ENCODE data around the gene SULF2.

Gene SULF2

GRCh38 chr20:47736570-47737152 is 48.6 kb downstream of the SULF2 start:
- no peak for DNase-seq
- Histone ChIP-seq H3K36me3 (no peaks in the 10 kb centered on the region), H3K9me3 (ENCODE audit: severe bottlenecking) (no peaks in the 10 kb centered on the region), H3K4me3 (ENCODE audit: low read depth, low read length) (no peak overlapping the region), H3K27me3 (ENCODE audit: insufficient read depth, low read depth, severe bottlenecking) (no peaks in the 10 kb centered on the region), H3K27ac (no peak overlapping the region)
- no peak for TF ChIP-seq CTCF (IDR thresholded peaks at IDR 0.05; ENCODE audit: low read depth, low read length)

- Histone ChIP-seq H3K27ac (no peak overlapping the region), H3K9me3 (ENCODE audit: severe bottlenecking) (no peaks in the 10 kb centered on the region), H3K27me3 (ENCODE audit: insufficient read depth, low read depth, severe bottlenecking) (no peaks in the 10 kb centered on the region), H3K4me3 (ENCODE audit: low read depth, low read length) (no peak overlapping the region), H3K36me3 (no peaks in the 10 kb centered on the region)
- no peak for DNase-seq
- TF ChIP-seq CTCF (IDR thresholded peaks at IDR 0.05; ENCODE audit: low read depth, low read length), result no peak
Measured at GRCh38 chr20:47735412-47736400, 49.6 kb downstream of the SULF2 start.

GRCh38 chr20:47734870-47735269 is 50.4 kb downstream of the SULF2 start:
- H3K27me3 ChIP-seq (ENCODE audit: insufficient read depth, low read depth, severe bottlenecking), result no peaks in the 10 kb centered on the region
- no peaks in the 10 kb centered on the region for H3K9me3 ChIP-seq (ENCODE audit: severe bottlenecking)
- no peaks in the 10 kb centered on the region for H3K36me3 ChIP-seq
- no peak for DNase-seq
- H3K4me3 ChIP-seq (ENCODE audit: low read depth, low read length), result no peak overlapping the region
- no peak overlapping the region for H3K27ac ChIP-seq
- no peak for TF ChIP-seq CTCF (IDR thresholded peaks at IDR 0.05; ENCODE audit: low read depth, low read length)

- H3K27ac ChIP-seq, result no peak overlapping the region
- no peaks in the 10 kb centered on the region for H3K36me3 ChIP-seq
- DNase-seq, result no peak
- H3K9me3 ChIP-seq (ENCODE audit: severe bottlenecking), result no peaks in the 10 kb centered on the region
- no peak for TF ChIP-seq CTCF (IDR thresholded peaks at IDR 0.05; ENCODE audit: low read depth, low read length)
- no peaks in the 10 kb centered on the region for H3K27me3 ChIP-seq (ENCODE audit: insufficient read depth, low read depth, severe bottlenecking)
- no peak overlapping the region for H3K4me3 ChIP-seq (ENCODE audit: low read depth, low read length)
Measured at GRCh38 chr20:47733892-47734291, 51.4 kb downstream of the SULF2 start.

GRCh38 chr20:47730744-47731143 is 54.5 kb downstream of the SULF2 start:
- no peak for TF ChIP-seq CTCF (IDR thresholded peaks at IDR 0.05; ENCODE audit: low read depth, low read length)
- H3K27ac ChIP-seq, result no peak overlapping the region
- no peak overlapping the region for H3K4me3 ChIP-seq (ENCODE audit: low read depth, low read length)
- H3K27me3 ChIP-seq (ENCODE audit: insufficient read depth, low read depth, severe bottlenecking), result no peaks in the 10 kb centered on the region
- no peaks in the 10 kb centered on the region for H3K36me3 ChIP-seq
- DNase-seq, result no peak
- no peaks in the 10 kb centered on the region for H3K9me3 ChIP-seq (ENCODE audit: severe bottlenecking)
